CMK (cell line): ENCODE results near the gene DMRTB1.

Experiments used
- DNase-seq: peaks from one replicate; pipeline ENCODE4 v3.0.0-alpha.2; 2010; ENCODE audit warnings: low read depth

DMRTB1 gene

DNA sequence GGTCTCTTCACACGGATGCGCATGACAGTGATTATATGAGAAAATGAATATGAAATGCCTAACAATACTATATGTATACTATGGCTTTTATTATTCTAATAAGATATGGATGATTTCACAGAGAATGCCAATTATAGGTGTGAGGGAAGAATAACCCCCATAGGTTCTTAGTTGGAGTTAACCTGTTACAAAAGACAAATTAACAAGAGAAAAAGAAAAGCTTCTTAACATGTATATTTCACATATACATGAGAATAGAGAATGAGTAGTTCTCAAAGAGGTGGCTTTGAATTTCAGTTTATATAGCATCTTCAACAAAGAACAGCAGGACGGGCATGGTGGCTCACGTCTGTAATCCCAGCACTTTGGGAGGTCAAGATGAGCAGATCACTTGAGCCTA is 24.0 kb upstream of the DMRTB1 start:
- no peak for DNase-seq

DNA sequence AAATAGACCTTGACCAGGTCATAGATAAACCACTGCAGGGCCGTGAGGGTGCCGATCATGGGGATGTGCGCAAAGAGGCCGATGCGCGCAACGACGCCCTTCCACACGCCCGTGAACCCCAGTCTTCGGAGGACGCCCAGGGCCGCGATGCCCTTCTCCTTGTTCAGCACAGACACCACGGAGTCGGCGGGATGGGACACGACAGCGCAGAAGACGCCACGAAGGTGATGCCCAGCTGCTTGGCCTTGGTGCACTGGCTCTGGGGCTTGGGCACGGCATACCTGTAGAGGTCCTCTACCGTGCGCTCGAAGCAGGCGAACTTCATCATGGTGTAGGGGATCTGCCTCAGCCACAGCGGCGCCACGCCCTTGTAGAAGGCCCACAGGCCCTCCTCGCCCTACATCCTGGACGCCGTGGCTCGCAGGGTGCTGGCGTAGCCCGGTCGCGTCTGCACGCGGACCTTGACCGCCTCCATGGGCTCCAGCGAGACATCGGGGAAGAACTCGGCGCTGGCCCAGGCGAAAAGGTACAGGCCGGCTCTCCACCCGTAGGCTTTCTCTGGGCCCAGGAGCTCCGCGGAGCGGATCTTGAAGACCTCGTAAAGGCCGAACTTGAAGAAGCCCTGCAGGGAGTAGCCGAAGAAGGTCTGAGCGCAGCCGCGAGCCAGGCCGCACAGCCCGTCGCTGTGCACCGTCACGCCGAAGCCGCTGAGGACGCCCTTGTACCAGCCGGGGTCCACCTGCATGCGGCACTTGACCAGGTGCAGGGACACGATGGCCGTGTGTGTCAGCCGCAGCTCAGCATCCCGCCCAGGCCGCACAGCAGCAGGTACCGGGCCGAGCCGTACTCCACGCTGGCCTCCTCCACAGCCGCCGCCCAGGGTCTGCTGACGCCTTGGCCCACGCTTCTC is 20.5 kb upstream of the DMRTB1 start:
- DNase-seq: no peak

DNA sequence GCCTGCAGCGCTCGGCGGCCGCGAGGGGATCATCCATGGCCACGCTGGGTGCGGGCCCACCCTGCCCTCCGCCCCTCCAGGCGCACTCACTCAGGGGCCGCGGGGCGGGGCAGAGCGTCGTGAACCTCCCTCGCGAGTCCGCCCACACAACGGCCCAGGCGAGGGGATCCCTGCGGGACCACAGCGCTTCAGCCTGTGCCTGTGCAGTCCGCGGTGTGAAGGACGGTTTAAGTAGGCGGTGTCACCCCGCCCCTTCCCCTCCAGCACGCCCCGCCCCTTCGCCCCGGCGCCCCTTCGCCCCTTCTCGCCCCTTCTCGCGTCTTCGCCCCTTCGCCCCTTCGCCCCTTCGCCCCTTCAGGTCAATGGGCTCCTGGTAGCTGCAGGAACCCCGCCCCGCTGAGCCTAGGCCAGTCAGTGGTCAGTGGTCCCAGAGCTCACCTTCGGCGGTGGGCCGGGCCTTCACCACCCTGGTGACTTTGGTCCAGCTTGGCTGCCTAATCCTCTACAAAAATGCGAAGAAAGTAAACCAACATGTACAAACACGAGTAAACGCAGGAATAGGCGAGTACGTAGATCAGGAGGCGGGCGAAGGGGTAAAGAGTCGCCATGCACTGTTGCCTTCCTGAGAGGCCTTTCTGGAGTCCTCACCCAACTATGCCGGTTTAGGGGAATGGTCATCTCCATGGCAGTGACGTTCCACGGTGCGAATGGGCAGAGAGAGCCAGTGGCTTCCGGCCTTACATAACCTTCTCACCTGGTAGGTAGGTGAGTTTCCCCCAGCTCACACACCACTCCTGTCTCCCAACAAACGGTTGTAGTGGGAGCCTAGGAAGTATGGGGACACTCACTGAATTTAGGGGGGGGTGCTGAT is 19.6 kb upstream of the DMRTB1 start:
- no peak for DNase-seq

DNA sequence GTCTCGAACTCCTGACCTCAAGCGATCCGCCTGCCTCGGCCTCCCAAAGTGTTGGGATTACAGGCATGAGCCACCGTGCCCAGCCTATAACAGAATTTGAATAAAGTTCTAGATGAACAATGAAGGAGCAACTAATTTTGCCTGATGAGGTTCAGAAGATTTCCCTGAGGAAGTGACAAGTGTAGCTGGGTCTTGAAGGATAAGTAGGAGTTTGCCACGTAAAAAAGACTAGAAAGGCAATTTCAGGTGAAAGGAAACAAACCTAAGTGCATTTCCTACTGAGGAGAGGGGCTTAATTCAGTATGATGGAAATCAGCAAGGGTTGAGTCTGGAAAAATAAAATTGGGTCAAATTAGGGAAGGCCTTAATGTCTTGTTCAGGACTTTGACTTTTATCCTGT is 18.6 kb upstream of the DMRTB1 start:
- DNase-seq: no peak

DNA sequence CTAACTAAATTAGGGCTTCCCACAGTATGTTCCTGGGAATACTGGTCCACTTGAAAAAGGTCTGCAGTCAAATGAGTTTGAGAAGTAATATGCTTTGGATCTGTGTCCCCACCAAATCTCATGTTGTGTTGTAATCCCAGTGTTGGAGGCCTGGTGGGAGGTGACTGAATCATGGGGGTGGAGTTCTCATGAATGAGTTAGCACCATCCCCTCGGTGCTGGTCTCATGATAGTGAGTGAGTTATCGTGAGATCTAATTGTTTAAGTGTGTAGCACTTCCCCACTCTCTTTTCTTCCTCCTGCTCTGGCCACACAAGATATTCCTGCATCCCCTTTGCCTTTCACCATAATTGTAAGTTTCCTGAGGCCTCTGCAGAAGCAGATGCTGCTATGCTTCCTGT is 16.9 kb upstream of the DMRTB1 start:
- DNase-seq: peak; percentile 20

DNA sequence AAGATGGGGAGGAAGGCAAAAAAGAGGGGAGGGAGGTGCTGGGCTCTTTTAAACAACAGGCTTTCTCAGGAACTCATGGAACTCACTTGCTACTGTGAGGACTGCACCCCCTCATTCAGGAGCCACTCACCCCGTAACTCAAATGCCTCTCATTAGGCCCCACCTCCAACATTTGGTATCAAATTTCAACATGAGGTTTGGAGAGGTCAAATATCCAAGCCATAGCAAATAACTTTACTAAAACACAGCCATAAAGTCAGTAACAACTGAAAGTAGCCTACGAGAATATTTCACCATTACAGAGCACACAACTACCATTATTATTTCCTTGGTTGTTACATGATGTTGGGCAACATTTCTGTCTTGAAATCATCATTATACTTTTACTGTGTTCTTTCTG is 13.1 kb upstream of the DMRTB1 start:
- no peak for DNase-seq

DNA sequence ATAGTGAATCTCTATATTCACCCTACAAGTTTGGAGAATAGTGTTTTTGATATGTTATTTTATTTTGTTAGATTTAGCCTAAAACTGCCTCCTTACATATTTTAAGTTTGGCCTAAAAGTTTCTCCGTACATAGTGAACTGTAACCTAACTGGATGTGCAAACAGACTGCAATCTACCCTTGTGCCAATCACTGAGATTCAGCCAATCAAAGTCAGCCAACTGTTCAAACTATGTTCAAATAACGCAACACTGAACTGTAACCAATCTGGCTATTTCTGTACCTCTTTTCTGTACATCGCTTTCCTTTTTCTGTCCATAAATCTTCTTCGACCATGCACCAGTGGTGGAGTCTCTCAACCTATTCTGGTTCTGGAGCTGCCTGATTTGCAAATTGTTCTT is 11.8 kb upstream of the DMRTB1 start:
- no peak for DNase-seq

DNA sequence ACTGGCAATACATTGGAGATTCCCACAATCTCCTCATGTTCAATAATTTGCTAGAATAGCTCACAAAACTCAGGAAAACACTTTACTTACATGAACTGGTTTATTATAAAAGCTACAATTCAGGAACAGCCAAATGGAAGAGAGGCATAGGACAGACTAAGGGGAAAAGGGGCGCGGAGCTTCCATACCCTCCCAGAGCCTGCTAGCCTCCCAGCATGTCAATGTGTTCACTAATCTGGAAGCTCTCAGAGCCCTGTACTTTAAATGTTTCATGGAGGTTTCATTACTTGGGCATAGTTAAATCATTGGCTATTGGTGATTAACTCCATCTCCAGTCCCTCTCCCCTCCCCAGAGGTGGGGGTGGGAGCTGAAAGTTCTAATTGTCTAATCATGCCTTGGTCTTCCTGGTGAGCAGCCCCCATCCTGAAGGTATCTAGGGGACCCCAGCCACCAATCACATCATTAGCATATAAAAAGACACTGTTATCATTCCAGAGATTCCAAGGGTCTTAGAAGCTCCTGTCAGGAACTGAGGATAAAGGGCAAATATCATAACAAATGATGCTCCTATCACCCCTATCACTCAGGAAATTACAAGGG is 10.9 kb upstream of the DMRTB1 start:
- no peak for DNase-seq

DNA sequence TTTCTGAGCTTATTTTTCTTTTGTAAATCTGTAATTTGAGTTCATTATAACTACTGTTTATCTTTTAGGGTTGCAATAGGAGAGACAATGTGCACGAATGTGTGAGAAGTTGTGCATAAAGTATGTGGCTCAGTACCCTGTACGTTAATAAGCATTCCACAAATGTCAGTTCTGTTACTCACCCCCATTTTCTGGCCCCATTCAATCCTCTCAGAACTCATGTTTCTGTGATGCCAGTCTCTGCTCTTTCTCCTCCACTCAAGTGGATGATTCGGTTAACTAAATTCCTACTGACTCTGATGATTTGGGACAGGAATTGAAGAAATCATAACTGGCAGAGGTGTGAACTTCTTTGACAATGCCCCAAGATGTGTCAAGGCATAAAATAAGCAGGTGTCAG is 10.2 kb upstream of the DMRTB1 start:
- no peak for DNase-seq

DNA sequence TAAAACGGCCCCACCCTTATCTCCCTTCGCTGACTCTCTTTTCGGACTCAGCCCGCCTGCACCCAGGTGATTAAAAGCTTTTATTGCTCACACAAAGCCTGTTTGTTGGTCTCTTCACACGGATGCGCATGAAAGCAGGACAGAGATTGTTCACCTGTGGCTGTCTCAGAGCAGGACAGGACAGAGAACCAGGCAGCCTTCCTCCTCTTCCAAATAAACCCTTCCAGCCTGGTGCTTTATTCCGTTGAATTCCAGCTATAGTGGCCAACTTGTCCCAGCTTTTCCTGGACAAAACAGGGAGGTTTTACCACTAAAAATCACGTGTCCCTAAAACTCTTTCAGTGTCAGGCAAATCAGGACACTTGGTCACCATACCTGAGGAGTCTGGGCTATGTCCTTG is 9.5 kb upstream of the DMRTB1 start:
- DNase-seq: no peak

DNA sequence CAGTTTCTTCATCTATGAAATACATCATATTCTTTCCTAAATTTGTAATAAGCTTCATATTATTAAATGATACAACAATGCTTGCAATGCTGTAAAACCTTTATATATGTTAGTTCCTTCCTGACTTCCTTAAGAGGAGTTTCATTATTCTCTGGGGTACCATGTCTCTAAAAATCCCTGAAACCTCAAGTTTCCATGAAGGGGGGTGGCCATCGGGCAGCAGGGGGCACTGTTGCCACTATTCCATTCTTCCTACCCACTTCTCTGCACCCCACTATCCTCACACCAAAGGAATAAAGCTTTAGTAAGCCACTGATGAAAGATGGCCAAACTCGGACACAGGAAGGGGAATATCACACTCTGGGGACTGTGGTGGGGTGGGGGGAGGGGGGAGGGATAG is 9.0 kb upstream of the DMRTB1 start:
- DNase-seq: no peak

DNA sequence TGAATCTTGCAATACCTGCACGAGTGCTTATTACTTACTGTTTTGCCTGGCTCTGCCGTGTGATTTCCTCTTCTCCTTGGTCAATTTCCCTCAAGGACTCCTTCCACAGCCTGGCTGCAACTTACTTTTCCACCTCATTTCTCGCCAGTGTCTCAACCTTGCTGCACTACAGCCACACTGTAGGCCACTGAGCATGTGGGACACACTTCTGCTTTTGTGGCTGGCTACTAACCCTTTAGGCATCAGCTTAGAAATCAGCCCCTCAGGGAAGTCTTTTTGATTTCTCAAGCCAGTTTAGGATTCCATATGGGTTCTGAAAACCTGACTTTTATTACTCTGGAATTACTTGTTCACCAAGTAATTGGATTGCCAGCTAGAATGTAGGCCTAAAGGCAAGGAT is 5.2 kb upstream of the DMRTB1 start:
- DNase-seq: no peak

DNA sequence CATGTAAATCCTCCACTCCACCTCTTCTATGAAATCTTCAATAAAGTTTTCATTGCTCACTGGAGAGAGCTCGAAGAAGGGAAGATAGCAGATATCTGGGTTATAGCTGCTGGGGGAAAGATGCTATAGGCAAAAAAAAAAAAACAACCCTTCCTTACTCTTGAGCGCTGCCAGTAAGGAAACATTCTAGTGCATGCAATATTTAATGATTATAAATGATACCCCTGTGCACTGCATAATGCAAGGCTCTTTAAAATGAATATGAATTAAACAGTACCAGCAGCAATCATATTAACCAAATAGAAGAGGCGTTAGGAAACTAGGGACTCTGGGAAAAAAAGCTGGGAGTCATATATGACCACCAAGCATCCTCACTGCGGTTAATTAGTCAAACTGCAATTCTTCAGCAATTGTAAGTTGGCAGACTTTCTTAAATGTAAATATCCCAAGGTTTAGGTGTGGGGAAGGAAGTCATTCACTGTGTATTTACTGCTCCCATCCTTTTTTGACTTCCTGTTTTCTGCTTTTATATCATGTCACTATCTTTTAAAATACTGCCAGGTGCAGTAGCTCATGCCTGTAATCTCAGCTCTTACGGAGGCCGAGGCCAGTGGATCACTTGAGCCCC is 3.7 kb upstream of the DMRTB1 start:
- DNase-seq: no peak

DNA sequence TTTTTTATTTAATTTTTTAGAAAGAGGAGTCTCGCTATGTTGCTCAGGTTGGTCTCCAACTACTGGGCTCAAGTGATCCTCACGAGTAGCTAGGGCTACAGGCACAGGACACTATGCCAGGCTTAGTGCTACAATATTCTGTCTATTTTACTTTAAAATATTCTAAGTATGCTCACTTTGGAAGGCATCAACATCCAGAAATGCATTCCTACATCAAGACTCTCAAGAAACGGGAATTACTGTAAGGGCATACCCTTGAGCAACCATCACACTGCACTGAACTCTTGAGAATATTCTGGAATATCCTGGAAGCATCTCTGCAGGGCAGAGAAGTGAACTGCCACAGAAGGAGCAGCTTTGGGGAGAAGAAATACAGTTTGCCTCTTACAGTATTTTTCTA is 565 bp upstream of the DMRTB1 start:
- no peak for DNase-seq

DNA sequence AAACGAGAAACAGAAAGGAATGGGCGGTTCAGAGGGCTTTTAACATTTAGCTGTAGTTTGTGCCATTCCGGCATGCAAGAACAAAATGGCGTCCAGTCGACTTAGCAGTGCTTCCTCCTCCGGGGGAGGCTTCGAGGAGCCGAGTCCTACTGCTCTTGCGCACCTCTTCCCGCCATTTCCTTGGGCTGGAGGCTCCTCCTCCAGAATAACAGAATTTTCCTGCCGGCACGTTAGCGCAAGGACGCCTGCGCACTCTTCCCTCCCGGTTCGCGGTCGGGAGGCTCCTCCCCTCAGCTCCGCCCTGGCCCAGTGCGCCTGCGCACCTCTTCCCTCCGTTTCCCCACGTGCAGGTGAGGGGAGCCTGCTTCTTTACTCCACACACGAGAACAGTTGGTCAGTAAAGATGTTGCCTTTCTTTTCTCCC is 1.0 kb downstream of the DMRTB1 start:
- DNase-seq: no peak

DNA sequence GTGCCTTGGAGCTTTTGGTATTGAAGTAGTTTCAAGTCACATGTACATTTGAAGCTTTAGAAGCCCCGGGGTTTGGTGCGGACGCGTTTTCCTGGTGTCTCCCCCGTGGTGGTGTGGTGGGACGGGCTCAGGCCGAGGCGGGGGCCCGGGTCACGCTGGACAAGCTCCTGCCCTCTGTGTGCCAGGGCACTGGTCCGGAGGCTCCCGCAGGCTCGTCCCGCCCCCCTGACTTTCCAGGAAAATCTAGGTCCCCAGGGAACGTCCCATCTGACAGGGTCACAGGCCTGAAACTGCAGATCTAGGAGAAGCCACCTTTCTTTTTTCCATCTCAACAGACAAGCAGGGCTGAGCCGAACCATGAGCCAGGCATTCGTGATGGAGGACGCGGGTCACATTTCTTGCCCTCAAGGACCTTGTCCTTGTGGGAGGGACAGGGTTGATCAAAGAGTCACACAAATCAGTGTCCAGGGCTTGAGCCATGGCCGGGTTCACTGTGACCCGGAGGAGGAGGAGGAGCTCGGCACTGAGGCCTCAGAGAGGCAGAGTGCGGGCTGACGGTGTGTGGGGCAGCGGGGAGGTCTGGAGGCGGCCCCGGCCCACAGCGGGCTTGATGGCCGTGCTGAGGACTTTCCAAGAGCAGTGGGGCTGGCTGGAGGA is 1.6 kb downstream of the DMRTB1 start:
- no peak for DNase-seq

DNA sequence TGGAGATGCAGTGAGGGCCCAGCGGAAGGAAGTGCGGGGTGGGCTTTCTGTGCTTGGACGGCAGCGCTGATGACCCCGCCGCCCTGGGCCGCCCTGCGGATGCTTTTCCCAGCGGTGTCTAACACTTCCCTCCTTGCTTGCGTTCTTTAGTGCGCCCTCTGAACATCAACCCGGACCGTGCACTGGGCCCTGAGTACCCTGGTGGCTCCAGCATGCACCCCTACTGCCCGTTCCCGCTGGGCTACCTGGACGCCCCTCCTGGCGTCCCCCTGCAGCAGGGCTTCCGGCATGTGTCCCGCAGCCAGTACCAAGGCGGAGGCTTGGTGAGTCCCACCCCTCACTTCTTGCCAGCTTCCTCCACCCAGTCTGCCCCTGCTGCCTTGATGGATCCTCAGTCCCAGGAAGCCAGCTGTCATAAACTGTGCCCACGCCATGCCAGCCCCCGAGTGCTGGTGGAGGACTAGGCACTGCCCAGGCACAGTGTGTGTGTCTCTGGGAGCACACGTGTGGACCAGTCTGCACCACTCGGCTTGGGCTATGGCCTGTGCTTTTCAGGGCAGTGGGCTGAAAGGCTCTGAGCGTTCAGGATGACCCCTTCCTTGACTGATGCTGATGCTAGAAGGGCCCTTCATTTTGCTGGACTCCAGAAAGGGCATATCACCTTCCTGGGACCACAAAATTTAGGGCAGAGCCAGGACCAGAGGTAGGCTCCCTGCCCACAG is 2.3 kb downstream of the DMRTB1 start:
- DNase-seq: no peak

DNA sequence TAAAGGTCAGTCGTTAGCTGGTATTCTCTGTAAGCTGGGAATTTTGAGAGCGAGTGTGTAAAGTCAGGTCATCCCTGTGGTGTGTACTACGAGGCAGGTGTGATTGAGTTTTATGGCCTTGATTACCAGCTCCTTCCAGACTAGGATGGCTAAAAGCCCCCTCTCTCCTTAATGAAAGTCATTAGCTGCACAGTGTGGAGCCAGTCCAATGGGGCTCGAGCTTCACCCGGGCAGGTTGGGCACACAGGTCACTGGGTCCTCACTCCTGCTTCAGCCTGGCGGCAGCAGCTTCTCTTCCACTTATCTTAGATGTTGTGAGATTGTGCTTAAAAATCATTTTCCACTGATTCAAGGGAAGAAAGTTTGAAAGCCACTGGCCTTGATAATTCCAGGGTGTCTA is 3.0 kb downstream of the DMRTB1 start:
- DNase-seq: no peak

DNA sequence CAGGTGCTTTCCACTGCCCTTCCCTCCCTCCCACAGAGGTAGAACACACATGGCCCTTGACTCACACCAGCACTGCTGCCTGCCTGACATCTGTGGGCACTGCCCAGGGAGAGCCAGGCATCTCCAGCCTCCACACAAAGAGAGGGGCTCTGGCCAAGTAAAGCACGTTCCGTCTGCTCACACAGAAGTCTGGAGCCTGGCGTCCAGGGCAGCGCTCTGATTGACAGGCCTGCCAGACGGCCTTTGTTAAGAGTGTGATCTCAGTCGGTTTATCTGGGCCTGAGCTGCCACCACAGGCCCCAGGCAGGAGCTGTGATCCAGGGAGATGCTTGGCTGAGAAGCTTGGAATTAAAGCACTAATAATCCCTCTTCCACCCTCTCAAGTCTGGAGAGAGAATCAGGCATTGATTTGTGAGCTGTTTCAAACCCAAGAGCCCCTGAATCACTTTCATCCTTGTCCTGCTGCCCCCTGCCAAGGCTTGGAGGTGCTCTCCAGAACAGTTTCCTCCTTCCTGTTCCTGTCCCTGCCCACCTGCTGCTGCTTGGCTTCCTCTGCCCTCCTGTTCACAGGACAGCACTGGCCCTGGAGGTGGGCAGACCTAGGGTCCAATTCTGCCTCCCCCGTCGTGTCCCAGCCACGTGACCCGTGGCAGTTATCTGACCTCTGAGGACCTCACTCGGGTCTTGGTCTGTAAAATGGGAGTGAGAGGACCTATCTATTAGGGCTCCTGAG is 3.7 kb downstream of the DMRTB1 start:
- no peak for DNase-seq
